Ishikawa (cell line): Measurements from ENCODE around the gene SLC9B1.
A peak's percentile ranks its signal among the peaks of the same experiment; 100 is the strongest.

ENCODE experiments used
- CEBPB ChIP-seq: IDR thresholded peaks from 2 replicates; pipeline ENCODE4 v1.6.1; 2012
- CREB1 ChIP-seq: IDR thresholded peaks from 2 replicates; pipeline ENCODE4 v1.6.1; 2012; ENCODE audit warnings: low read depth
- EGR1 ChIP-seq: IDR thresholded peaks from 2 replicates; pipeline ENCODE4 v1.6.1; 2012
- EP300 ChIP-seq: IDR thresholded peaks from 2 replicates; pipeline ENCODE4 v1.6.1; 2012; ENCODE audit warnings: borderline replicate concordance
- FOXM1 ChIP-seq: IDR thresholded peaks from 2 replicates; pipeline ENCODE4 v1.6.1; 2012; ENCODE audit warnings: low read depth, borderline replicate concordance
- NFIC ChIP-seq: IDR thresholded peaks from 2 replicates; pipeline ENCODE4 v1.6.1; 2012
- RAD21 ChIP-seq: IDR thresholded peaks from 2 replicates; pipeline ENCODE4 v1.6.1; 2012; ENCODE audit warnings: low read depth
- TAF1 ChIP-seq: IDR thresholded peaks from 2 replicates; pipeline ENCODE4 v1.6.1; 2012; ENCODE audit warnings: low read depth, mild to moderate bottlenecking
- TCF12 ChIP-seq: IDR thresholded peaks from 2 replicates; pipeline ENCODE4 v1.6.1; 2012; ENCODE audit warnings: low read depth
- TEAD4 ChIP-seq: IDR thresholded peaks from 2 replicates; pipeline ENCODE4 v1.6.1; 2012
- YY1 ChIP-seq: IDR thresholded peaks from 2 replicates; pipeline ENCODE4 v1.6.1; 2012; ENCODE audit warnings: low read depth
- ZBTB7A ChIP-seq: IDR thresholded peaks from 2 replicates; pipeline ENCODE4 v1.6.1; 2012; ENCODE audit warnings: low read depth
- TF ChIP-seq, protein P1 (sequence below): IDR thresholded peaks from 2 replicates; pipeline ENCODE4 v1.6.1; 2012
- TF ChIP-seq, protein P2 (sequence below): IDR thresholded peaks from 2 replicates; pipeline ENCODE4 v1.6.1; 2012; ENCODE audit warnings: low read depth, mild to moderate bottlenecking
- TF ChIP-seq, protein P3 (sequence below): IDR thresholded peaks from 2 replicates; pipeline ENCODE4 v1.6.1; 2012

The SLC9B1 gene

DNA sequence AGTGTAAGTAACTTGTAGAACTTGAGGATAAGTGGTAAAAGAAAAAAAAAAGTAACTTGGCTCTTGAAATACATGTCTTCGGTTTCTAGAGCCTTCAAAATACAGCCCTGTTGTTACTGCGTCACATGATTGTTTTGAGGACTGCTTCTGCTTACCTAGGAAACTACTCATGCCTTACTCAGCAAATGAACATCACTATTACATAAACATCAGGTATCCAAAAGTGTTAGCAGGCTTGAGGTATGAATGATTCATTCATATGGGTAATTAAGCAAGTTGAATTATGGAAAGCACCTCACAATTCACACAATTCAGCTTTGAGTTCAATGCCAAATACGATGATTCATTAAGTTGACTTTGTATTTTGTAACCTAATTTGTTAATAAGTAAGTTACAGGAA, 129.6 kb downstream of the SLC9B1 start:
- TF ChIP-seq NFIC: 0 out of 2 replicates have a peak, but pooled peaks have one; percentile 18

DNA sequence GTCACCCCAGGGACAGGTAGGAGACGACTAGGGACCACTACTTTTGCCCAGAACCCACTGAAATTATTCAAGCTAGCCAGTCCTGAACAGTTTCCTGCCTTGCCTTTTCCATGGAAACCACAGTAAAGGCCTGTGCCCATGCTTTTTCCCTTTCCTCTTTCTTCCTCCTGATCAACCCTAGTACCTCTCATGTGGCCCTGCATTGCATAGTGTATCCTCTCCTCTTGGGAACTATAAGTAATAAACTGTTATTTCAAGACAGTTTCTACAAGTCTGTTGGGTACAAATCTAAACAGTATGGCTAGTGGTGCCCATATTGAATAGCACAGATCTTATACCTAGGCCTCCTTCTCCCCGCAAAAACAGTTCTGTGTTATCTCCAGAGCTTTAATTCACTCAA, 136.2 kb downstream of the SLC9B1 start:
- no peak for TF ChIP-seq NFIC
- TF ChIP-seq TAF1: no peak
- TF ChIP-seq TEAD4: no peak
- no peak for TF ChIP-seq FOXM1
- TF ChIP-seq, protein P1, sequence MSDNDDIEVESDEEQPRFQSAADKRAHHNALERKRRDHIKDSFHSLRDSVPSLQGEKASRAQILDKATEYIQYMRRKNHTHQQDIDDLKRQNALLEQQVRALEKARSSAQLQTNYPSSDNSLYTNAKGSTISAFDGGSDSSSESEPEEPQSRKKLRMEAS: no peak
- no peak for TF ChIP-seq TCF12
- no peak for TF ChIP-seq CREB1
- TF ChIP-seq, protein P2, sequence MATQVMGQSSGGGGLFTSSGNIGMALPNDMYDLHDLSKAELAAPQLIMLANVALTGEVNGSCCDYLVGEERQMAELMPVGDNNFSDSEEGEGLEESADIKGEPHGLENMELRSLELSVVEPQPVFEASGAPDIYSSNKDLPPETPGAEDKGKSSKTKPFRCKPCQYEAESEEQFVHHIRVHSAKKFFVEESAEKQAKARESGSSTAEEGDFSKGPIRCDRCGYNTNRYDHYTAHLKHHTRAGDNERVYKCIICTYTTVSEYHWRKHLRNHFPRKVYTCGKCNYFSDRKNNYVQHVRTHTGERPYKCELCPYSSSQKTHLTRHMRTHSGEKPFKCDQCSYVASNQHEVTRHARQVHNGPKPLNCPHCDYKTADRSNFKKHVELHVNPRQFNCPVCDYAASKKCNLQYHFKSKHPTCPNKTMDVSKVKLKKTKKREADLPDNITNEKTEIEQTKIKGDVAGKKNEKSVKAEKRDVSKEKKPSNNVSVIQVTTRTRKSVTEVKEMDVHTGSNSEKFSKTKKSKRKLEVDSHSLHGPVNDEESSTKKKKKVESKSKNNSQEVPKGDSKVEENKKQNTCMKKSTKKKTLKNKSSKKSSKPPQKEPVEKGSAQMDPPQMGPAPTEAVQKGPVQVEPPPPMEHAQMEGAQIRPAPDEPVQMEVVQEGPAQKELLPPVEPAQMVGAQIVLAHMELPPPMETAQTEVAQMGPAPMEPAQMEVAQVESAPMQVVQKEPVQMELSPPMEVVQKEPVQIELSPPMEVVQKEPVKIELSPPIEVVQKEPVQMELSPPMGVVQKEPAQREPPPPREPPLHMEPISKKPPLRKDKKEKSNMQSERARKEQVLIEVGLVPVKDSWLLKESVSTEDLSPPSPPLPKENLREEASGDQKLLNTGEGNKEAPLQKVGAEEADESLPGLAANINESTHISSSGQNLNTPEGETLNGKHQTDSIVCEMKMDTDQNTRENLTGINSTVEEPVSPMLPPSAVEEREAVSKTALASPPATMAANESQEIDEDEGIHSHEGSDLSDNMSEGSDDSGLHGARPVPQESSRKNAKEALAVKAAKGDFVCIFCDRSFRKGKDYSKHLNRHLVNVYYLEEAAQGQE: no peak
- no peak for TF ChIP-seq EP300
- TF ChIP-seq CEBPB: no peak
- no peak for TF ChIP-seq YY1
- TF ChIP-seq RAD21: no peak
- no peak for TF ChIP-seq EGR1
- TF ChIP-seq, protein P3, sequence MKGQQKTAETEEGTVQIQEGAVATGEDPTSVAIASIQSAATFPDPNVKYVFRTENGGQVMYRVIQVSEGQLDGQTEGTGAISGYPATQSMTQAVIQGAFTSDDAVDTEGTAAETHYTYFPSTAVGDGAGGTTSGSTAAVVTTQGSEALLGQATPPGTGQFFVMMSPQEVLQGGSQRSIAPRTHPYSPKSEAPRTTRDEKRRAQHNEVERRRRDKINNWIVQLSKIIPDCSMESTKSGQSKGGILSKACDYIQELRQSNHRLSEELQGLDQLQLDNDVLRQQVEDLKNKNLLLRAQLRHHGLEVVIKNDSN: no peak
- TF ChIP-seq ZBTB7A: no peak

DNA sequence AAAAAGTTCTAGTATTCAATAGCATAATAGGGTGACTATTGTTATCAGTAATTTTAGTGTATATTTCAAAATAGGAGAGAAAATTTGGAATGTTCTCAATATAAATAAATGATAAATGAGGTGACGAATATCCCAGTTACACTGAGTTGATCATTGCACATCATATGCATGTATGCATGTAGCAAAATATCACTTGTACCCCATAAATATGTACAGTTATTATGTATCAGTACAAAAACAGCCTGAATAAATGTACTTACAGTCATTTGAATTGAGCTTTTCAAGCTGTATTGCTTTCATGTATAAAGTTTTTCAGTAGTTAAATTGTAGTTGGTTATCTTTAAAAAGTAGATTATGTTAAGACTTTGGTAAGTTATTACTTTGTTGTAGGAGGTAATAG, 138.2 kb downstream of the SLC9B1 start:
- TF ChIP-seq, protein P1: no peak
- TF ChIP-seq RAD21 (no peak), TCF12 (no peak), EP300 (no peak), ZBTB7A (no peak), CEBPB (no peak), TEAD4 (no peak), EGR1 (no peak), FOXM1 (no peak), CREB1 (no peak), NFIC (no peak), TAF1 (no peak)
- TF ChIP-seq, protein P2: no peak
- TF ChIP-seq, protein P3: no peak

DNA sequence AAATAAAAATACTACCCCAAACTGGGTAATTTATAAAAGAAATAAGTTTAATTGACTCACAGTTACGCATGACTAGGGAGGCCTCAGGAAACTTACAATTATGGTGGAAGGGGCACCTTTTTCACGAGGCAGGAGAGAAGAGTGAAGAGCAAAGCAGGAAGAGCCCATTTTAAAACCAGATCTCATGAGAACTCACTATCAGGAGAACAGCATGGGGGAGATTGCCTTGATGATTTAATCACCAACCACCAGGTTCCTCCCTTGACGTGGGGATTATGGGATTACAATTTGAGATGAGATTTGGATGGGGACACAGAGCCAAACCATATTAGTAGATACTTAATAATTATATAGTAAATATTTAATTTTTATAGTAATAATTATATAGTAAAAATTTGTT, 140.6 kb downstream of the SLC9B1 start:
- TF ChIP-seq YY1 (no peak), TAF1 (no peak), CEBPB (no peak), ZBTB7A (no peak), TCF12 (no peak), EP300 (no peak), CREB1 (no peak), TEAD4 (no peak), RAD21 (no peak), EGR1 (no peak)
- TF ChIP-seq, protein P3: no peak
- TF ChIP-seq, protein P2: no peak
- TF ChIP-seq, protein P1: no peak
